Measurements from ENCODE around the gene UBE2V1. TPM values are rescaled to one million over a fixed set of nuclear protein-coding genes. Genes with fewer than 3 reads are reported as not detected.

The UBE2V1 gene
- total and polyA plus RNA-seq, 2 of the 13 experiments (the other 11 are each of a cell fraction or from before 2014, with no cell fraction given), result 81.3 to 132 TPM

DNA sequence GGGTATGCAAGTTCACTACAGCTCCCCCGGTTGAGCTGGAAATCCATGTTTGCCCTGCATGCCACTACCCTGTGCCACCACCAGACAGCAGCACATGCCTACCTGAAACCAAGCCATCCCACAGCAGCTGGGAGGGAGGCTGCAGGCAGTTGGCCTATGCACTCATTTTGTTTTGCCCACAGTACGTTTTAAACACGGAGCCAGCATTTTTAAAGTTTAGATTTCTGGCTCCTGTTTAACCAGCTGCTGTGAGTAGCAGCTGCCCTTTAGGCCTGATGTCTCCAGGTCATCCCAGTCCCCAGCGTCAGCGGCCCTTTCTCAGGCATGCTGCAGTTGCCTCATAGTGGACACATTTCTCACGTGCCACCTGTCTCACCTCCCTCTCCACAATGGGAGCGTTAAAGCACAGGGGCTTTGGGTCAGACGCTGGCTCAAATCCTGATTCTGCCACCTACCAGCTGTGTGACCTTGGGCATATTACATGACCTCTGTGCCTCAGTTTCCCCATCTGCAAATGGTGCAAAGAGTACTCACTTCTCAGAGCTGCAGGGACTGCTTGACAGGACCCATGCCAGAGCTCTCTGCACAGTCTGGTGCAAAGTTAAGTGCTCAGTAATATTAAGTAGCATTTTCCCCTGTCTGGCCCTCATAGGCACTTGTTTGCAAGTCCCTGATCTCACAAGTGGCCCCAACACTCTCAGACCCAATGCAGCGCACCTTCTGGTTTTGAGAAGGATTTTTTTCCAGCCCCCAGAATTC lies 8.2 kb upstream of the UBE2V1 start (continued):
- peak; percentile 73; the same call in 1 of the 2 replicates for TF ChIP-seq THAP9 (CRISPR knock-in tag; IDR thresholded peaks at IDR 0.05; ENCODE audit: borderline replicate concordance)
- TF ChIP-seq, protein P1, sequence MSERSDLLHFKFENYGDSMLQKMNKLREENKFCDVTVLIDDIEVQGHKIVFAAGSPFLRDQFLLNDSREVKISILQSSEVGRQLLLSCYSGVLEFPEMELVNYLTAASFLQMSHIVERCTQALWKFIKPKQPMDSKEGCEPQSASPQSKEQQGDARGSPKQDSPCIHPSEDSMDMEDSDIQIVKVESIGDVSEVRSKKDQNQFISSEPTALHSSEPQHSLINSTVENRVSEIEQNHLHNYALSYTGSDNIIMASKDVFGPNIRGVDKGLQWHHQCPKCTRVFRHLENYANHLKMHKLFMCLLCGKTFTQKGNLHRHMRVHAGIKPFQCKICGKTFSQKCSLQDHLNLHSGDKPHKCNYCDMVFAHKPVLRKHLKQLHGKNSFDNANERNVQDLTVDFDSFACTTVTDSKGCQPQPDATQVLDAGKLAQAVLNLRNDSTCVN (CRISPR knock-in tag; IDR thresholded peaks at IDR 0.05; ENCODE audit: borderline replicate concordance), result 0 out of 2 replicates have a peak, but pooled peaks have one; percentile 42
- no peak for TF ChIP-seq ZNF496 (CRISPR knock-in tag; IDR thresholded peaks at IDR 0.05; ENCODE audit: insufficient replicate concordance)
- TF ChIP-seq NR2C2 (CRISPR knock-in tag; IDR thresholded peaks at IDR 0.05; ENCODE audit: borderline replicate concordance), result 0 out of 2 replicates have a peak, but pooled peaks have one; percentile 19
- TF ChIP-seq ZBTB21 (CRISPR knock-in tag; IDR thresholded peaks at IDR 0.05), result peak; percentile 6; the same call in 1 of the 2 replicates
- TF ChIP-seq MYC (CRISPR knock-in tag; IDR thresholded peaks at IDR 0.05; ENCODE audit: borderline replicate concordance), result peak; percentile 45; the same call in 1 of the 2 replicates
- TF ChIP-seq, protein P2, sequence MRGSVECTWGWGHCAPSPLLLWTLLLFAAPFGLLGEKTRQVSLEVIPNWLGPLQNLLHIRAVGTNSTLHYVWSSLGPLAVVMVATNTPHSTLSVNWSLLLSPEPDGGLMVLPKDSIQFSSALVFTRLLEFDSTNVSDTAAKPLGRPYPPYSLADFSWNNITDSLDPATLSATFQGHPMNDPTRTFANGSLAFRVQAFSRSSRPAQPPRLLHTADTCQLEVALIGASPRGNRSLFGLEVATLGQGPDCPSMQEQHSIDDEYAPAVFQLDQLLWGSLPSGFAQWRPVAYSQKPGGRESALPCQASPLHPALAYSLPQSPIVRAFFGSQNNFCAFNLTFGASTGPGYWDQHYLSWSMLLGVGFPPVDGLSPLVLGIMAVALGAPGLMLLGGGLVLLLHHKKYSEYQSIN (CRISPR knock-in tag; IDR thresholded peaks at IDR 0.05; ENCODE audit: borderline replicate concordance), result no peak
- TF ChIP-seq HDAC2 (CRISPR knock-in tag; IDR thresholded peaks at IDR 0.05), result peak; percentile 62; the same call in 1 of the 2 replicates
- TF ChIP-seq, protein P3, sequence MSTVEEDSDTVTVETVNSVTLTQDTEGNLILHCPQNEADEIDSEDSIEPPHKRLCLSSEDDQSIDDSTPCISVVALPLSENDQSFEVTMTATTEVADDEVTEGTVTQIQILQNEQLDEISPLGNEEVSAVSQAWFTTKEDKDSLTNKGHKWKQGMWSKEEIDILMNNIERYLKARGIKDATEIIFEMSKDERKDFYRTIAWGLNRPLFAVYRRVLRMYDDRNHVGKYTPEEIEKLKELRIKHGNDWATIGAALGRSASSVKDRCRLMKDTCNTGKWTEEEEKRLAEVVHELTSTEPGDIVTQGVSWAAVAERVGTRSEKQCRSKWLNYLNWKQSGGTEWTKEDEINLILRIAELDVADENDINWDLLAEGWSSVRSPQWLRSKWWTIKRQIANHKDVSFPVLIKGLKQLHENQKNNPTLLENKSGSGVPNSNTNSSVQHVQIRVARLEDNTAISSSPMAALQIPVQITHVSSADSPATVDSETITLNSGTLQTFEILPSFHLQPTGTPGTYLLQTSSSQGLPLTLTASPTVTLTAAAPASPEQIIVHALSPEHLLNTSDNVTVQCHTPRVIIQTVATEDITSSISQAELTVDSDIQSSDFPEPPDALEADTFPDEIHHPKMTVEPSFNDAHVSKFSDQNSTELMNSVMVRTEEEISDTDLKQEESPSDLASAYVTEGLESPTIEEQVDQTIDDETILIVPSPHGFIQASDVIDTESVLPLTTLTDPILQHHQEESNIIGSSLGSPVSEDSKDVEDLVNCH (CRISPR knock-in tag; IDR thresholded peaks at IDR 0.05), result no peak
- TF ChIP-seq, protein P4, sequence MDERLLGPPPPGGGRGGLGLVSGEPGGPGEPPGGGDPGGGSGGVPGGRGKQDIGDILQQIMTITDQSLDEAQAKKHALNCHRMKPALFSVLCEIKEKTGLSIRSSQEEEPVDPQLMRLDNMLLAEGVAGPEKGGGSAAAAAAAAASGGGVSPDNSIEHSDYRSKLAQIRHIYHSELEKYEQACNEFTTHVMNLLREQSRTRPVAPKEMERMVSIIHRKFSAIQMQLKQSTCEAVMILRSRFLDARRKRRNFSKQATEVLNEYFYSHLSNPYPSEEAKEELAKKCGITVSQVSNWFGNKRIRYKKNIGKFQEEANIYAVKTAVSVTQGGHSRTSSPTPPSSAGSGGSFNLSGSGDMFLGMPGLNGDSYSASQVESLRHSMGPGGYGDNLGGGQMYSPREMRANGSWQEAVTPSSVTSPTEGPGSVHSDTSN (CRISPR knock-in tag; IDR thresholded peaks at IDR 0.05), result 0 out of 2 replicates have a peak, but pooled peaks have one; percentile 18
- TF ChIP-seq FOXC1 (CRISPR knock-in tag; IDR thresholded peaks at IDR 0.05; ENCODE audit: borderline replicate concordance), result peak; percentile 90
- TF ChIP-seq SSRP1 (CRISPR knock-in tag; IDR thresholded peaks at IDR 0.05), result peak; percentile 84; the same call in 1 of the 2 replicates
- TF ChIP-seq, protein P5, sequence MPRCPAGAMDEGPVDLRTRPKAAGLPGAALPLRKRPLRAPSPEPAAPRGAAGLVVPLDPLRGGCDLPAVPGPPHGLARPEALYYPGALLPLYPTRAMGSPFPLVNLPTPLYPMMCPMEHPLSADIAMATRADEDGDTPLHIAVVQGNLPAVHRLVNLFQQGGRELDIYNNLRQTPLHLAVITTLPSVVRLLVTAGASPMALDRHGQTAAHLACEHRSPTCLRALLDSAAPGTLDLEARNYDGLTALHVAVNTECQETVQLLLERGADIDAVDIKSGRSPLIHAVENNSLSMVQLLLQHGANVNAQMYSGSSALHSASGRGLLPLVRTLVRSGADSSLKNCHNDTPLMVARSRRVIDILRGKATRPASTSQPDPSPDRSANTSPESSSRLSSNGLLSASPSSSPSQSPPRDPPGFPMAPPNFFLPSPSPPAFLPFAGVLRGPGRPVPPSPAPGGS (CRISPR knock-in tag; IDR thresholded peaks at IDR 0.05), result no peak; the same call in 1 of the 2 replicates
- peak; percentile 87 for TF ChIP-seq RXRA (CRISPR knock-in tag; IDR thresholded peaks at IDR 0.05)
- TF ChIP-seq ZNF276 (CRISPR knock-in tag; IDR thresholded peaks at IDR 0.05; ENCODE audit: low read depth), result no peak
